Fibroblast of lung (primary cell): ENCODE measurements around the gene PASD1. TPM values are rescaled to one million over a fixed set of nuclear protein-coding genes. Genes with fewer than 3 reads are reported as not detected.

ENCODE experiments used
- DNase-seq, 2 donors: peaks; one replicate each; pipeline versions ENCODE4 v3.0.0 to v3.0.0-alpha.2; 2010; ENCODE audit warnings: low read depth in 2 of 2
- H2AFZ ChIP-seq: 2 replicates; pipeline ENCODE4 v1.5.1; 2012; ENCODE audit warnings: low read length, control low read depth, inconsistent platforms
- H3K27ac ChIP-seq: 2 replicates; pipeline ENCODE4 v1.5.1; 2011; ENCODE audit warnings: low read length, control low read depth; ENCODE audit not compliant: insufficient read depth
- H3K27me3 ChIP-seq: 2 replicates; pipeline ENCODE4 v1.5.1; 2011; ENCODE audit warnings: mild to moderate bottlenecking, low read length; ENCODE audit not compliant: control insufficient read depth, insufficient read depth
- H3K36me3 ChIP-seq: 2 replicates; pipeline ENCODE4 v1.5.1; 2011; ENCODE audit warnings: low read length; ENCODE audit not compliant: control insufficient read depth, insufficient read depth
- H3K4me1 ChIP-seq: 2 replicates; pipeline ENCODE4 v1.5.1; 2011; ENCODE audit warnings: low read length; ENCODE audit not compliant: control insufficient read depth, insufficient read depth; ENCODE audit errors: extremely low read depth
- H3K4me2 ChIP-seq: 2 replicates; pipeline ENCODE4 v1.5.1; 2011; ENCODE audit warnings: low read length, control low read depth; ENCODE audit not compliant: insufficient read depth; ENCODE audit errors: extremely low read depth
- H3K4me3 ChIP-seq, 4 experiments: fragments of 200-600 bp in 1 of 4; sonication (generic) in 1 of 4; replicated peaks in 1 of 4; 2 replicates each; pipeline ENCODE4 v1.5.1; 2011 to 2016; ENCODE audit warnings: low read length in 4 of 4, low read depth in 3 of 4, mild to moderate bottlenecking in 3 of 4, control low read depth in 2 of 4, inconsistent platforms in 1 of 4, mixed read lengths in 1 of 4; ENCODE audit not compliant: insufficient read depth in 1 of 4; ENCODE audit errors: control extremely low read depth in 1 of 4
- H3K79me2 ChIP-seq: 2 replicates; pipeline ENCODE4 v1.5.1; 2012; ENCODE audit warnings: mild to moderate bottlenecking, low read length, inconsistent platforms; ENCODE audit not compliant: control insufficient read depth, insufficient read depth
- H3K9ac ChIP-seq: 2 replicates; pipeline ENCODE4 v1.5.1; 2011; ENCODE audit warnings: mild to moderate bottlenecking, low read length, control low read depth; ENCODE audit not compliant: insufficient read depth
- H3K9me3 ChIP-seq: 2 replicates; pipeline ENCODE4 v1.5.1; 2012; ENCODE audit warnings: low read depth, low read length; ENCODE audit not compliant: control insufficient read depth, insufficient read depth
- H4K20me1 ChIP-seq: 2 replicates; pipeline ENCODE4 v1.5.1; 2011; ENCODE audit warnings: low read length; ENCODE audit not compliant: control insufficient read depth, insufficient read depth; ENCODE audit errors: extremely low read depth
- CTCF ChIP-seq, 2 donors: IDR thresholded peaks in 1 of 2; conservative IDR thresholded peaks in 1 of 2; 1 replicate in 1 of 2; 2 replicates in 1 of 2; pipeline ENCODE4 v1.5.1; 2011 to 2012; ENCODE audit warnings: low read length in 2 of 2, control low read depth in 1 of 2, inconsistent platforms in 1 of 2, low read depth in 1 of 2, mild to moderate bottlenecking in 1 of 2
- EZH2 ChIP-seq: IDR thresholded peaks from 2 replicates; pipeline ENCODE4 v1.5.1; 2012; ENCODE audit warnings: low read length, control low read depth, mild to moderate bottlenecking; ENCODE audit errors: missing control alignments
- polyA plus RNA-seq, 2 donors: library from polyadenylated mRNA; depleted of rRNA in 1 of 2; stranded (reverse) in 1 of 2; unstranded in 1 of 2; fragments of >200 nt; gene quantifications; 2 replicates each; pipeline ENCODE4 v1.2.1, GENCODE V29; 2011 to 2012; ENCODE audit warnings: missing spikeins in 1 of 2
- total RNA-seq: library from RNA; depleted of rRNA; stranded (reverse); fragments of >200 nt; gene quantifications from 2 replicates; pipeline ENCODE4 v1.2.1, GENCODE V29; 2014

The PASD1 gene
- total and polyA plus RNA-seq, 2 donors (not counting 1 experiment from before 2014, with no cell fraction given), result not detected

- Histone ChIP-seq H3K79me2 (no peaks in the 10 kb centered on the region), H3K27ac (no peak overlapping the region), H3K27me3 (no peaks in the 10 kb centered on the region), H2AFZ (no peak overlapping the region), H3K4me2 (no peak overlapping the region), H4K20me1 (no peaks in the 10 kb centered on the region), H3K4me1 (no peaks in the 10 kb centered on the region), H3K4me3 (no peak overlapping the region), H3K9me3 (no peaks in the 10 kb centered on the region), H3K9ac (no peak overlapping the region), H3K36me3 (no peaks in the 10 kb centered on the region)
- DNase-seq, result no peak
- TF ChIP-seq CTCF (conservative IDR thresholded peaks at IDR 0.05 in 1 of 2, IDR thresholded peaks at IDR 0.05 in 1 of 2; ENCODE audit: low read depth in 1 of 2, low read length in 2 of 2) (no peak), EZH2 (no peak)
Observed at GRCh38 chrX:151596282-151596681, 32.8 kb downstream of the PASD1 start.

- TF ChIP-seq CTCF (conservative IDR thresholded peaks at IDR 0.05 in 1 of 2, IDR thresholded peaks at IDR 0.05 in 1 of 2; ENCODE audit: low read depth in 1 of 2, low read length in 2 of 2), result no peak
- no peak for TF ChIP-seq EZH2
- H2AFZ ChIP-seq, result no peak overlapping the region
- H3K9me3 ChIP-seq, result no peaks in the 10 kb centered on the region
- no peak overlapping the region for H3K9ac ChIP-seq
- H3K79me2 ChIP-seq, result no peaks in the 10 kb centered on the region
- no peak overlapping the region for H3K27ac ChIP-seq
- H4K20me1 ChIP-seq, result no peaks in the 10 kb centered on the region
- H3K4me1 ChIP-seq, result no peaks in the 10 kb centered on the region
- DNase-seq, result no peak
- no peaks in the 10 kb centered on the region for H3K27me3 ChIP-seq
- H3K4me3 ChIP-seq, result no peak overlapping the region
- H3K4me2 ChIP-seq, result no peak overlapping the region
- no peaks in the 10 kb centered on the region for H3K36me3 ChIP-seq
Observed at GRCh38 chrX:151604931-151605330, 41.5 kb downstream of the PASD1 start.

- no peak for DNase-seq
- TF ChIP-seq CTCF (conservative IDR thresholded peaks at IDR 0.05 in 1 of 2, IDR thresholded peaks at IDR 0.05 in 1 of 2; ENCODE audit: low read depth in 1 of 2, low read length in 2 of 2) (no peak), EZH2 (no peak)
- H2AFZ ChIP-seq, result no peak overlapping the region
- no peak overlapping the region for H3K9ac ChIP-seq
- no peaks in the 10 kb centered on the region for H4K20me1 ChIP-seq
- H3K9me3 ChIP-seq, result no peaks in the 10 kb centered on the region
- no peaks in the 10 kb centered on the region for H3K36me3 ChIP-seq
- no peaks in the 10 kb centered on the region for H3K79me2 ChIP-seq
- H3K4me2 ChIP-seq, result no peak overlapping the region
- H3K4me1 ChIP-seq, result no peaks in the 10 kb centered on the region
- no peaks in the 10 kb centered on the region for H3K27me3 ChIP-seq
- H3K4me3 ChIP-seq, result no peak overlapping the region
- no peak overlapping the region for H3K27ac ChIP-seq
Observed at GRCh38 chrX:151609222-151609621, 45.7 kb downstream of the PASD1 start.
